ENCODE data around the gene NXF1.
A peak's percentile ranks its signal among the peaks of the same experiment; 100 is the strongest.
"Not testable (repeated sequence)": the region's sequence is repeated elsewhere in the genome, so short reads cannot be mapped to it uniquely, and the experiment has no call there.

NXF1 gene

DNA sequence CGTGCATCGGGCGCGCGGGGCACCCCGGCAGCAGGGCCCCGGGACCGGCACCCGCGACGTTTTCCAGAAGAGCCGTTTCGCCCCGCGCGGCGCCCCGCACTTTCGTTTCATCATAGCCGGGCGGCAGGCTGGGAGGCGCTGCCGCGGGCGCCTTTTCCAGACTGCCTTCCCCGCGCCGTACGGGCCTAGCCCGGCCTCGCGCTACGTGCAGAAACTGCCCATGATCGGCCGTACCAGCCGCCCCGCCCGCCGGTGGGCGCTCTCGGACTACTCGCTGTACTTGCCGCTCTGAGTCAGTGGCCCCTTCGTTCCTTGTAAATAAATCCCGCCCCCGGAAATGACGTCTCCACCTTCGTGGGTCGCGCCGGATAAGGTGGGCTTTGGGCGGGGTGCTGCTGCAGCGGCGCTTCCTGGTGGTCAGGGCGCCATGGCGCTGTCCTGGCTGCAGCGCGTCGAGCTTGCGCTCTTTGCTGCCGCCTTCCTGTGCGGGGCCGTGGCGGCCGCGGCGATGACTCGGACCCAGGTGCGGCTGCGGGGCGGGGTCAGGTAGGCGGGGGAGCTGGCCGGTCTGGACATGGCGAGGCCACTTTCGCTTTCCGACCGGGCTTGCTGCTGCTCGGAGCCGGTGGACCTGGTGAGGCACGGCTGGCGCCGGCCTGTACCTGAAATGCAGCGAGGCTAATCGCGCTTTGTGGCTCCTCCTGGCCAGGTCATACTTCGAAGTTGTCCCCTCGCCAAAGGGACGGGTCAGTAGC is 18.1 kb downstream of the NXF1 start, which contains the start of gene TMEM179B:
TSS of gene TMEM179B (plus strand) at position 398 of the 755 bp plus-strand sequence. CDS start at position 428, 30 bp downstream.
- peak; percentile 95 for DNase-seq (ENCODE audit: low read depth)

DNA sequence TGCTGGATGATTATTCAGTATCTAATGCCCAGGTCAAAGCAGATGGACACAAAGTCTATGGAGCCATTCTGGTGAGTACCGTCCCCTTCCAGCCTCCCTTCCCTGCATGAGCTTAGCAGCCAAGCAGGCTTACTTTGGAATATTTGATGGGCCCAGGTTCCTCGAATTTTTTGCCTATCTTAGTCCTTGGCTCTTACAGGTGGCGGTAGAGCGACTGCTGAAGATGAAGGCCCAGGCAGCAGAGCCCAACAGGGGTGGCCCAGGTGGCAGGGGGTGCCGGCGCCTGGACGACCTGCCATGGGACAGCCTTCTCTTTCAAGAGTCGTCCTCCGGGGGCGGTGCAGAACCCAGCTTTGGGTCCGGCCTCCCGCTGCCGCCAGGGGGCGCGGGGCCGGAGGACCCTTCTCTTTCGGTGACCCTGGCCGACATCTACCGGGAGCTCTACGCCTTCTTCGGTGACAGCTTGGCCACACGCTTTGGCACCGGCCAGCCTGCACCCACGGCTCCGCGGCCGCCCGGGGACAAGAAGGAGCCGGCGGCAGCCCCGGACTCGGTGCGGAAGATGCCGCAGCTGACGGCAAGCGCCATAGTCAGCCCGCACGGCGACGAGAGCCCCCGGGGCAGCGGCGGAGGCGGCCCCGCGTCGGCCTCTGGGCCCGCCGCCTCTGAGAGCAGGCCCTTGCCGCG is 18.8 kb downstream of the NXF1 start:
- peak; percentile 80 for DNase-seq (ENCODE audit: low read depth)

DNA sequence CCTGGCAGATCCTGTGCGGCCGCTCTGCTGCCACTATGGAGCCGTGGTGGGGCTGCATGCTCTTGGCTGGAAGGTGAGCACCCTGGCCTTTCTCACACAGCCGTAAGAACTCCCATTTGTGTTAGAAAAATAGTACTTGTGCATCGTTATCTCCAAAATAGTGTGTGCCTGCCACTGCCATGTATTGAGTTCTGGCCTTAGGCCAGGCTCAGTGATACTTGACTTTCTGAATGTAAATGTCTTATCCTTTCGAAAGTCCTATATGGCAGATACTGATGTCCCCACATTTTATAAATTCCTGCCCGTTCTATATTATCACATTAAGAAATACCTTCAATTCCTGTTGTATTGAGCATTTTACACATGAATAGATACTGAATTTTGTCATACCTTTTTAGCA is 22.5 kb downstream of the NXF1 start:
- no peak for DNase-seq (ENCODE audit: low read depth)

DNA sequence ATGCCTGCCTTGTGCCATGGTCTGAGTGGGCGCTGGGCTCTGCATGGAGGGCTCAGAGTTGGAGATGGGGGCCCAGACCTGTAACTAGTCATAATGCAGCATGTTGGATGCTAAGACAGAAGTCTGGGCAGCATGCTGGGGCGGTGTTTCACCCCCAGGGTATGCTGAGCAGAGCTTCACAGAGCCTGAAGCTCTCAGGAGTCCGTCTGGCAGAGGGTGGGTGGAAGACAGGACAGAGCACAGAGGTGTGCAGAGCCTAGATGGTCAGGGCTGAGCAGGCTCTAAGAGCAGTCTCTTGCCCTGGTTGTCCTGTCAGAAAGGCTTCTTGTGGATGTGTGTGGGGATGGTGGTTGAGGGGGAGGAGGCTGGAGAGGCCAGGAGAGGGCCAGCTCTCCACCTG is 26.8 kb downstream of the NXF1 start:
- no peak for DNase-seq (ENCODE audit: low read depth)

DNA sequence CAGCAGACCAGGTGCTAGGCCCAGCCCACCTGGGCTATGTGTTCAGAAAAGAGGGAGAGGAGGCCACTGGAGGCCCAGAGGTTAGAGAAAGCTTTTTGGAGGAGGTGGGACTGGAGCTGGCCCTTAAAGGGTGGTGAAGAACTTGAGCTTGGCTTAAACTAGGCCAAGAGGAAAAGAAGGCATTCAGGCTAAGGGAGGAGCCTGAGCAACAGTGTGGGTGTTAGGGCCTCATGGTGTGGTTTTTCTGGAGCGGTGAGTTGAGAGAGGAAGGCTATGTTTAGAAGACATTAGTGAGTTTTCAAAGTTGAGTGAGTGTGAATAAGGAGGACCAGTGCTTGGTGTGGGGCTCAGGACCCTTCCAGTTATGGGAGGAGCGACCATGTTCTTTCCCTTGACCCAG is 27.9 kb downstream of the NXF1 start:
- no peak for DNase-seq (ENCODE audit: low read depth)

DNA sequence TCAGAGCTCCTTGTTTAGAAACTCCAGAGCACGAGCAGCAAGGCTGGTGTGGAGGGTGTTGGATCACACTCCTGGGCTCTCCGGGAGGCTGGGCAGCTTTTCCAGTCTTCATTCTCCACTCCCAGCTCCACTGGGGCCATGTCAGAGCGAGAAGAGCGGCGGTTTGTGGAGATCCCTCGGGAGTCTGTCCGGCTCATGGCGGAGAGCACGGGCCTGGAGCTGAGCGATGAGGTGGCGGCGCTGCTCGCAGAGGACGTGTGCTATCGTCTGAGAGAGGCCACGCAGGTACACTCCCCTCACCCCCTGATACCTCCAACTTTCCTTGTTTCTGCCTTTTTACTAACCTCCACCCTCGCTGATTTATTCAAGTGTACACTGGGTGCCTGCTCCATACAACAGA is 29.6 kb downstream of the NXF1 start:
- DNase-seq (ENCODE audit: low read depth) = no peak

DNA sequence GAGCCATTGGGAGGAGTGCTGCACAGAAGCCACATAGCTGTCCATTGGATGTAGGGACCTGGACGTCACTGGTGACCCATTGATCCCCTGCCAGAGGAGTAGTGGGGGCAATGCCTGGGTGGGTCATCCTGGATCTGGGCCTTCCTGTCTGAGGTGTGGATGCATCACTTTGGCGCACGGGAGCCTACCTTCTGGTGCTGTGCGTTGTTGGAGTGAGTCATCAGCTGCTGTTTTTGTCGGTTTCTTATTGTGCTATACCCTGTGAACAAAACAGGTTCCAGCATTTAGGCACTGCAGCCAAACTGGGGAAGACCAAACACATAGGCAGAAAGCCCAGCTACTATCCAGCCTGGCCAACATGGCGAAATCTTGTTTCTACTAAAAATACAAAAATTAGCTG is 30.8 kb downstream of the NXF1 start:
- no peak for DNase-seq (ENCODE audit: low read depth)

DNA sequence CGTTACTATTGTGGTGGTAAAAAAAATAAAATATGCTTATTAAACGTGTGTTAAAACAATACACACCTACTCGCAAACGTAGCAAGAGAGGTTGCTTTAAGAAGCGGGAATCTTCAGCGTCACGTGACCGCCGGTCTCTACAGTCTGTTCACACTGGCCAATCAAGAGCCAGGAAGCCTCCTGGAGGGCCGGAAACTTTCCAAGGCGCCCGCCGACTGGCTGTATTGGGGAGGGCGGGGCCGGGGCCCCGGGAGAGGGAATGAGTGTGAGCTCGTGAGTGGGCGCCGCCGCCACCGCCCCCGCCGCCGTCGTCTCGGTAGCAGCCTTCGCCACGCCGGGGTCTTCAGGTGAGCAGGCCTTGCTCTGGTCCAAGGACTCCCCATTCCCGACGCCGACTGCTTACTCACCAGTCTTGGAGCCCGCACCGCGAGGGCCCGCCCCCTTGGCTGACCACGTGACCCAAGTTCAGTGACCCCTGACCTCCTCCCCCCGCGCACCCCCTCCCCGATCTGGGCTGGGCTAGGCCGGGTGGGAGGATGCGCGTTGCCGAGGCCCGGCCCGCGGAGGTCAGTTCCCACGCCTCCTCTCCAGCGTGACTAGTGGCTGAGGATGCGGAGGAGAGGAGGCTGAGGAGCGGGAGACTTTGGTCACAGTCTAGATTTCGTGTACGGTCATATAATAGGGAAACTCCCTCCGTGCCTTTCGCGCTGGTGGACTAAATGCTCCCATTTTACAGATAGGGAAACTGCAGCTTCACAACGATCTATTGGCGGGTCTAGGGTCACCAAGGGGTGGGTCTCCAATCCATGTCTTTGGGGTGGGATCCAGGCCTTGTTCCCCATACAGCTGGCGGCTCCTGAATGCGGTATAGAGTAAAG is 33.9 kb downstream of the NXF1 start, which contains the start of gene TAF6L:
TSS of gene TAF6L (plus strand) at position 253 of the 878 bp plus-strand sequence. CDS start 4,388 bp downstream, outside the sequence.
- DNase-seq (ENCODE audit: low read depth) = peak; percentile 88

DNA sequence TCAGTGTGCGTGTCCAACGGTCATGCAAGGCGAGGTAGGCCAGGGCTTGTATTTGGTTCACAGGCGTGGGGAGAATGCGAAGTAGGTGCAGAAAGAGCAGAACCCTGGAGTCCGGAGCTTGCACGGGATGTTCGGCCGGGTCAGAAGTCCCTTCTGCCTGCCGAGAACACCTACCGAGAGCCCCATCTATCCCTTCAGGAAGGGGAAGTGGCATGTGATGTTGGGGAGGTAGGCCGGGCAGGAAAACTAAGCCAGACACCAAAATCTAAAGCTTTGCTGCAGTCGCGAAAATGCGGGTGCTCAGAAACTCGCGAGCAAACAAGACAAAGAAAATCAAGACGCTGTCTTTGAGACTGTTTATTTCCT is 34.5 kb downstream of the NXF1 start:
- no peak for DNase-seq (ENCODE audit: low read depth)

DNA sequence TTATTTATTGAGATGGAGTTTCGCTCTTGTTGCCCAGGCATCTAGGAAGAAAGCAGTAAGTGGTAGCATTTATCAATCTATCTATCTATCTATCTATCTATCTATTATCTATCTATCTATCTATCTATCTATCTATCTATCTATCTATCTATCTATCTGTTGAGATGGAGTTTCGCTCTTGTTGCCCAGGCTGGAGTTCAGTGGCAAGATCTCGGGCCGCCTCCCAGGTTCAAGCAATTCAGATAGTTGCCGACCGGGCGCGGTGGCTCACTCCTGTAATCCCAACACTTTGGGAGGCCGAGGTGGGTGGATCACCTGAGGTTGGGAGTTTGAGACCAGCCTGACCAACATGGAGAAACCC is 44.4 kb downstream of the NXF1 start:
- DNase-seq (ENCODE audit: low read depth) = not testable (repeated sequence)

DNA sequence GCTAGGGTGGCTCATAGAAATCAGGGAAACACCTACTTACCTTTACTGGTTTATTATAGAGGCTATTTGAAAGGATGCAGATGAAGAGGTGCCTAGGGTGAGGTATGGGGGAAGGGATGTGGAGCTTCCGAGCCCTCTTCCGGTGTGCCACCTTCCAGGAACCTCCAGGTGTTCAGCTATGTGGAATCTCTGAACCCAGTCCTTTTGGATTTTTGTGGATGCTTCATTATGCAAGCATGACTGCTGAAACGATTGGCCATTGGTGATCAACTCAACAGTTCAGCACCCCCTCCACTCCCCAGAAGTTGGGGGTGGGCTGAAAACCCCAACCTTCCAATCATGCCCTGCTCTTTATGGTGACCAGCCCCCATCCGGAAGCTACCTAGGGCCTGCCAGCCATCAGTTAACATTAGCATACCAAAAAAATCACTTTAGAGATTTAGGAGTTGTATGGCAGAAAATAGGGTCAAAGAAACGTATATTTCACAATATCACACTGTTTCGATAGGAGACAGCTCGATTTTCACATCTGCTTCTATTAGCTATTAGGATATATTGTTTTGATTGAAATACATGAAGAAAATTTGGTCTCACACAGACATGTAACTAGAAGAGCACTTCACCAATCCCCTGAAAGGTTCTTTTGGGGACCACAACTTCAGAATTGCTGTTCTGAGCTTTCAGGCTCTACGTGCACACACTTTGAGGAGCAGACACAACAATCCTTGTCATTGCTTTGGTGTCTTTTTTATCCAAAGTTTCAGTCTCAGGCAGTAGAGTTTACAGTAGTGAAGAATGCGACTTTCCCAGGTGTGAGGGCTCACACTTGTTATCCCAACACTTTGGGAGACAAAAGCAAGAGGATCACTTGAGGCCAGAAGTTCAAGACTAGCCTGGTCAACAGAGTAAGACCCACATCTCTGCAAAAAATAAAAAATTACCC is 47.1 kb downstream of the NXF1 start:
- DNase-seq (ENCODE audit: low read depth) = no peak

DNA sequence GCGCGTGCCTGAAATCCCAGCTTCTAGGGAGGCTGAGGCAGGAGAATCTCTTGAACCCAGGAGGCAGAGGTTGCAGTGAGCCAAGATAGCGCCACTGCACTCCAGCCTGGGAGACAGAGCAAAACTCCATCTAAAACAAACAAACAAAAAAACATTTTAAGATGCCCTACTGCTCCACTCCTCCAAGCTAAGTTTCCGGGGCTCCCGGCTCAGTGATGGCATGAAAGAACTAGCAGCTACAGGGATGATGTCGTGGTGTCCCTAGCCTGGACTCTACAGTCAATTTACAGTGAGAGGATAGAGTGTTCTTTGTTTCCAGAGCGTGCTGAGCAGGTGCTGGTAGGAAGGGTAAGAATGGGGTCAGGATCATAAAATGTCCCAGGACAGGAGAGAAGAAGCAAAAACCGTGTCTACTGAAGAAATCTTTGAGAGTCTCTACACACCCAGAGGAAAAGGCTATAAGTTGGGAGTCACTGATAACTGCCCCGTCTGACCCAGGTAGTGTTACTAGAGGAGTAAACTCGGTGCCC is 50.1 kb downstream of the NXF1 start:
- DNase-seq (ENCODE audit: low read depth) = no peak

DNA sequence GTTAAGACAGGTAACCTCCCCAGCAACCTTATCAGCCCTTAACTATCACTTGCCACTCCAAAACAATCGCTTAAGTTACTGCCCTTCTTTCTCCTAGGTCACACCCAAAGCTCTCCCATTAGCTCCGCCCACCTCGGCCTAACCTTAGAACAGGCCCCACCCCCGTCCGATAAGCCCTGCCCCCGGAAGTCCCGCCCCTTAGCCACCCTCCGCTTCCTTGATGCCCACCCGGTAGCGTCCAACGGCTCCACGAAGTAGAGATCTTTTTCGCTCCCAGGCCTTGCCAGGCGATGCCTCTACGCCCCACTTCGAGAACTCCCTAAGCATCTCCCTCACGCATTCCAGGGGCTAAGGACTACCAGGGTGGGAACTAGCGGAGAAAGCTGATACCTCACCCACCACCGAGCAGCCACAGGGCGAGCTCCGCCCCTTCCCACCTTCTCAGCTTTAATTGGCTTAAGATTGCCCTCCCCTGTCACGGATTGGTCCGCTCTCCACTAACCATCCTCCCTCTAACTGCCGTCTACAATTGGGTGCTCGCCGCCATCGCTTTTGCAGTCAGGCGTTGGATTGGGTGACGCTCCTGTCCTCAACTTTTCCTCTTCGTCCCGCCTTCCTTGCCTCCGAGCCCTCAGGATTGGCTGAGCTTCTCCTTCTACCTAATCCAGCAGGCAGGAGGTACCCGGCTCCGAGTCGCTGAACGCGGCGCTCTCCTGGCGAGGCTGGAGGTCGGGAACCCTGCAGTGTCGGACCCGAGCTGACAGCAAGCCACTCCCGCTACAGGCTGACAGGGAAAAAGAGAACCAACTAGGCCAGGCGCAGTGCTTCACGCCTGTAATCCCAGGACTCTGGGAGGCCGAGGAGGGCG is 51.3 kb downstream of the NXF1 start, which contains the start of gene ZBTB3:
TSS of gene ZBTB3 (minus strand) at position 425 of the 868 bp plus-strand sequence. CDS start 496 bp downstream, outside the sequence.
- DNase-seq (ENCODE audit: low read depth) = peak; percentile 92

DNA sequence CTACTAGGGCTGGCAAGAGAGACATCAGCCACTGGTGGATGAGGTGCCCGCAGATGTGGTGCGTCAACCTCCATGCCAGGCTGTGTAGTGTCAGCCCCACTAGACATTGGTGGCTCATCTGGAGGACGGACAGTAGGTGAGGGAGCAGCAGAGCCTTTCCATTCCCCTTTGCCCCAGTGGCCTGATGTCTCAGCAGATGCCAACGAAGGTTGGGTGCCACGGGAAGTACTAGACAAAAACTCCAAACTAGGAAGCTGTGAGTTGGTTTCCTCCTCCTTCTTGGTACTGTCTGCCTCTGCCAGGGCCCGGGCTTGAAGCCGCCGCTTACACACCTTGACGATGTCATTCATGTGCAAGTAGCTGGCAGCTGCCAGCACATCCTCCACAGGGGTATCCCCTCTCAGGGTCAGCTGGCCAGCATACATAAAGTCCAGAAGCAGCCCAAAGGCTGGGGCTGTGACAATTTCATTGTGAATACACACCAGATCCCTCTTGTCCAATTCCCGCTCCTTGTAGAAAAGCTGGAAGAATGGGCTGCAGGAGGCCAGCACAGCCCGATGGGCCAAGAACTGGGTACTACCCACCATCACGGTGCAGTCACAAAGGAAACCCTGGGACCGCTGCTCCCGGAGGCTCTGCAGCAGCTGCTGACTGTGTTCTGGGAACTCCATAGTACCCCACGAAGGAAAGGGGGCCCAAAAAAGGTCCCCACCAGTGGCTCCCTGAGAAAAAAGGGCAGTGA is 52.1 kb downstream of the NXF1 start:
- DNase-seq (ENCODE audit: low read depth) = no peak

DNA sequence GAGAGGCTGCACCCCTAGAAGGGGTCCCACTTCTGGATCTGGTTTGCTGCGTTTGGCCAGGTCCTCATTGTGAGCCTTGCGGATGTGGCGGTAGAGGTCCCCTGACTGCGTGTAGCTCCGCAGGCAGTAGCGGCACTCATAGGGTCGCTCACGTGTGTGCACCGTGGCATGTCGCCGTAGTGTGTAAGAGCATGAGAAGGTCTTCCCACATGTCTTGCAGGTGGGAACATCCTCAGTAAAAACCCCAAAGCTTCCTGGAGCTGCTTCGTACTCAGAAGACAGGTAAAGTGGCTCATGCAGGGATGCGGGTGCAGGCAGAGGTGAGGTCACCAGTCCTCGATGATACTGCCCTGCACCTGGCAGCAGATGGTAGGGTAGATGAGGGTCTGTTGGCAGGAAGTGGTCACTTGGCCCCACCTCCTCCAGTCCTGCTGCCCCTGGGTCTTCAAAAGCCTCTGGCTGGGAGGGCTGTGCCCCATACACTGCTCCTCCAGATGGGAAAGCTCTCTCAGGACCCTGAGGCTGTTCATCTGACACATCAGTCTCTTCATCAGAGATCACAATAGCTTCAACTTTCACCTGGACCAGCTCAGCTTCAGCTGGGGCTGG is 53.0 kb downstream of the NXF1 start:
- DNase-seq (ENCODE audit: low read depth) = no peak

DNA sequence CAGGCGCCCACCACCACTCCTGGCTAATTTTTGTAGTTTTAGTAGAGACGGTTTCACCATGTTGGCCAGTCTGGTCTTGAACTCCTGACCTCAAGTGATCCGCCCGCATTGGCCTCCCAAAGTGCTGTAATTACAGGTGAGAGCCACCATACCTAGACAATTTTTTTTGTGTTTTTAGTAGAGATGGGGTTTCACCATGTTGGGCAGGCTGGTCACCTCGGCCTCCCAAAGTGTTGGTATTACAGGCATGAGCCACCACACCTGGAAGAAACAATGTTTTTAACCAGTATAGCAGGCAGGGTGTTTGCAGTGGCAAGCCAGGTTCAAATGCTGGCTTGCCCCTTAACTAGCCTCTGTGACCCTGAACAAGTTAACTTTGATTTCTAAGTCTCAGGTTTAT is 55.3 kb downstream of the NXF1 start:
- not testable (repeated sequence) for DNase-seq (ENCODE audit: low read depth)

DNA sequence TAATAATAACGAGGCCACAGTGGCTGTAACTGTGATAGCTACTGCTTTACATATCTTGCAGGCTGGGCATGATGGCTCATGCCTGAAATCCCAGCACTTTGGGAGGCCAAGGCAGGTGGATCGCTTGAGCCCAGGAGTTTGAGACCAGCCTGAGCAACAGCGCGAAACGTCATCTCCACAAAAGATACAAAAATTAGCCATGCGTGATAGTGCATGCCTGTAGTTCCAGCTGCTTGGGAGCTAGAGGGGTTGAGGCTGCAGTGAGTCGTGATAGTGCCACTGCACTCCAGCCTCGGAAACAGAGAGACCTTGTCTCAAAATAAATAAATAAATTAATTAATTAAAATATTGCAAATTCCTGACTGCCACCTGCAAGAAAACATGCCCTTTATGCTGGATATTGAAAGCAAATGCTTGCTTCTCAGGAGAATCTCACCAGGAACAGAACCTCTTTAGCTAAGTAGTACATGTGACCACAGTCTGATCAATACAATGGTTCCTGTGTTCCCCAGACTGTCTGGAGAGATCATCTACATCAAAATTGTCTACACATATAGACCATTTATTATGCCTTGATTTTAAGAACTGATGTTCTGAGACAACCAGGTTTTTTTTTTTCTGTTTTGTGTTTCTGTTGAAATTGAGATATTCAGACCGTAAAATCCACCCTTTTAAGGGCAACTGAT is 57.6 kb downstream of the NXF1 start:
- no peak for DNase-seq (ENCODE audit: low read depth)
